PC-3 (cell line): Measurements from ENCODE around the gene PAX4. TPM values are rescaled to one million over a fixed set of nuclear protein-coding genes. Genes with fewer than 3 reads are reported as not detected.
A peak's percentile ranks its signal among the peaks of the same experiment; 100 is the strongest.

Experiments used
- ATAC-seq: fragments of 200-7000 bp; cut with Tn5 transposase; 2 replicates; pipeline ENCODE4 v1.9.1; 2020; ENCODE audit warnings: mild to moderate bottlenecking, moderate library complexity
- BruUV-seq: library from RNA; stranded (reverse); fragments of 400-500 nt; replicated peaks from 2 replicates; lab custom pipeline; 2021; lab: Mats Ljungman, UMichigan
- CTCF ChIA-PET: fragments of 300-600 bp; sonication (Branson Sonifier 250); formaldehyde crosslinking; loops from one replicate; lab custom pipeline; 2022; ENCODE audit warnings: antibody characterized with exemption; lab: Charles Lee
- POLR2A ChIA-PET: fragments of 300-600 bp; sonication (Branson Sonifier 250); formaldehyde crosslinking; loops from one replicate; lab custom pipeline; 2022; ENCODE audit warnings: antibody characterized with exemption; ENCODE audit not compliant: unreplicated experiment; lab: Charles Lee
- DNase-seq: peaks from one replicate; pipeline ENCODE4 v3.0.0-alpha.2; 2015
- H2AFZ ChIP-seq: fragments of 300-600 bp; sonication (generic); 2 replicates; pipeline ENCODE4 v1.6.0; 2016; ENCODE audit warnings: antibody characterized with exemption, low read length
- H3F3A ChIP-seq: fragments of 300-600 bp; sonication (generic); one replicate; pipeline ENCODE4 v1.6.0; 2017; ENCODE audit warnings: antibody characterized with exemption, low read length, control low read depth, mild to moderate bottlenecking; ENCODE audit not compliant: unreplicated experiment
- H3K27ac ChIP-seq: fragments of 300-600 bp; sonication (generic); 2 replicates; pipeline ENCODE4 v1.5.1; 2016; ENCODE audit warnings: mild to moderate bottlenecking, low read length
- H3K27me3 ChIP-seq: fragments of 300-600 bp; sonication (generic); 2 replicates; pipeline ENCODE4 v1.6.1; 2016; ENCODE audit warnings: low read length, mixed read lengths
- H3K36me3 ChIP-seq: fragments of 300-600 bp; sonication (generic); 2 replicates; pipeline ENCODE4 v1.6.1; 2016; ENCODE audit warnings: low read depth, mixed run types, low read length, mixed read lengths
- H3K4me1 ChIP-seq: fragments of 300-600 bp; sonication (generic); 2 replicates; pipeline ENCODE4 v1.5.1; 2016; ENCODE audit warnings: low read length; ENCODE audit not compliant: insufficient read depth
- H3K4me2 ChIP-seq: fragments of 300-600 bp; sonication (generic); 2 replicates; pipeline ENCODE4 v1.6.0; 2016; ENCODE audit warnings: low read length
- H3K4me3 ChIP-seq: fragments of 300-600 bp; sonication (generic); 2 replicates; pipeline ENCODE4 v1.5.1; 2016; ENCODE audit warnings: mild to moderate bottlenecking, low read length, mixed read lengths
- H3K79me2 ChIP-seq: fragments of 300-600 bp; sonication (generic); 2 replicates; pipeline ENCODE4 v1.6.1; 2017; ENCODE audit warnings: low read length, mixed read lengths
- H3K9ac ChIP-seq: fragments of 300-600 bp; sonication (generic); 2 replicates; pipeline ENCODE4 v1.6.0; 2016; ENCODE audit warnings: mild to moderate bottlenecking, low read length
- H3K9me2 ChIP-seq: fragments of 300-600 bp; sonication (generic); replicated peaks from 2 replicates; pipeline ENCODE4 v1.6.1; 2016; ENCODE audit warnings: mixed run types, low read length, mixed read lengths
- H3K9me3 ChIP-seq: fragments of 300-600 bp; sonication (generic); 2 replicates; pipeline ENCODE4 v1.6.1; 2016; ENCODE audit warnings: low read length, mixed read lengths
- H4K20me1 ChIP-seq: fragments of 300-600 bp; sonication (generic); 2 replicates; pipeline ENCODE4 v1.6.1; 2016; ENCODE audit warnings: low read length, mixed read lengths
- EZH2 ChIP-seq: fragments of 300-600 bp; sonication (generic); IDR thresholded peaks from one replicate; pipeline ENCODE4 v1.6.1; 2017; ENCODE audit warnings: antibody characterized with exemption, mild to moderate bottlenecking, low read length; ENCODE audit not compliant: unreplicated experiment
- EZH2phosphoT487 ChIP-seq: fragments of 300-600 bp; sonication (generic); IDR thresholded peaks from 2 replicates; pipeline ENCODE4 v1.6.1; 2018; ENCODE audit warnings: mild to moderate bottlenecking, antibody characterized with exemption, low read length, borderline replicate concordance
- intact Hi-C: fragments of 100-400 bp; cut with micrococcal nuclease; formaldehyde crosslinking; loops from 2 replicates; pipeline ENCODE4 v1.9.0; 2023
- total RNA-seq: library from RNA; depleted of rRNA; stranded (reverse); fragments of >200 nt; gene quantifications from 2 replicates; pipeline ENCODE4 v1.2.3, GENCODE V29; 2014
- TF ChIP-seq, protein P1 (sequence below): fragments of 300-600 bp; sonication (generic); conservative IDR thresholded peaks from 2 replicates; pipeline ENCODE4 v1.5.1; 2017; ENCODE audit warnings: antibody characterized with exemption, low read depth, mild to moderate bottlenecking, low read length

PAX4 gene
- total RNA-seq, 1 experiment from 2014 or later = not detected

- Histone ChIP-seq H2AFZ (peak overlapping the region; percentile 78), H3K27ac (peak overlapping the region; percentile 40), H3K4me3 (peak overlapping the region; percentile 96), H3K9me3 (no peaks in the 10 kb centered on the region), H3K79me2 (peaks cover 56% of the 10 kb centered on the region), H3K27me3 (no peaks in the 10 kb centered on the region), H3K9ac (peak overlapping the region; percentile 93), H3F3A (no peaks in the 10 kb centered on the region), H3K4me1 (peaks cover 30% of the 10 kb centered on the region), H4K20me1 (peaks cover 43% of the 10 kb centered on the region), H3K36me3 (peaks cover 2% of the 10 kb centered on the region), H3K9me2 (no peaks in the 10 kb centered on the region), H3K4me2 (peak overlapping the region; percentile 97)
- TSS peak; percentile 33 for BruUV-seq
- CTCF ChIA-PET = no interaction called here
- POLR2A ChIA-PET = interaction anchor here (0.7 kb wide), 1 partner anchor 86 kb away, joined by 4 read pairs; no protein-coding TSS in a partner anchor
- peak; percentile 28 for DNase-seq
- intact Hi-C loops = loop anchor here (2.0 to 10.0 kb wide), 2 partner anchors 52 to 64 kb away; partner anchors contain the start of gene ARF5
- TF ChIP-seq EZH2phosphoT487 (no peak), EZH2 (no peak)
- peak; percentile 9 for ATAC-seq
Observed at GRCh38 chr7:127652333-127653248, 34.6 kb upstream of the PAX4 start.

GRCh38 chr7:127651556-127652332, 33.8 kb upstream of the PAX4 start, which contains the start of gene SND1:
Gene SND1 (plus strand): TSS chr7:127652194. CDS start chr7:127652374, 180 bp downstream.
- CTCF ChIA-PET = no interaction called here
- POLR2A ChIA-PET = no interaction called here
- peak within 1 kb of the TSS; percentile 93 for H2AFZ ChIP-seq

More at GRCh38 chr7:127651556-127652332, 33.8 kb upstream of the PAX4 start, which contains the start of gene SND1:
- Histone ChIP-seq H3K27ac (peak within 1 kb of the TSS; percentile 62), H3K9ac (peak within 1 kb of the TSS; percentile 93), H3K9me3 (no peaks in the 10 kb centered on the region), H3F3A (no peaks in the 10 kb centered on the region), H4K20me1 (peaks cover 39% of the 10 kb centered on the region), H3K4me2 (peak within 1 kb of the TSS; percentile 97), H3K9me2 (no peaks in the 10 kb centered on the region), H3K4me3 (peak within 1 kb of the TSS; percentile 96), H3K79me2 (peaks cover 47% of the 10 kb centered on the region), H3K4me1 (peaks cover 30% of the 10 kb centered on the region), H3K36me3 (no peaks in the 10 kb centered on the region; the same call in 1 of the 2 replicates), H3K27me3 (no peaks in the 10 kb centered on the region)
- TF ChIP-seq EZH2phosphoT487 = no peak
- TF ChIP-seq, protein P1, sequence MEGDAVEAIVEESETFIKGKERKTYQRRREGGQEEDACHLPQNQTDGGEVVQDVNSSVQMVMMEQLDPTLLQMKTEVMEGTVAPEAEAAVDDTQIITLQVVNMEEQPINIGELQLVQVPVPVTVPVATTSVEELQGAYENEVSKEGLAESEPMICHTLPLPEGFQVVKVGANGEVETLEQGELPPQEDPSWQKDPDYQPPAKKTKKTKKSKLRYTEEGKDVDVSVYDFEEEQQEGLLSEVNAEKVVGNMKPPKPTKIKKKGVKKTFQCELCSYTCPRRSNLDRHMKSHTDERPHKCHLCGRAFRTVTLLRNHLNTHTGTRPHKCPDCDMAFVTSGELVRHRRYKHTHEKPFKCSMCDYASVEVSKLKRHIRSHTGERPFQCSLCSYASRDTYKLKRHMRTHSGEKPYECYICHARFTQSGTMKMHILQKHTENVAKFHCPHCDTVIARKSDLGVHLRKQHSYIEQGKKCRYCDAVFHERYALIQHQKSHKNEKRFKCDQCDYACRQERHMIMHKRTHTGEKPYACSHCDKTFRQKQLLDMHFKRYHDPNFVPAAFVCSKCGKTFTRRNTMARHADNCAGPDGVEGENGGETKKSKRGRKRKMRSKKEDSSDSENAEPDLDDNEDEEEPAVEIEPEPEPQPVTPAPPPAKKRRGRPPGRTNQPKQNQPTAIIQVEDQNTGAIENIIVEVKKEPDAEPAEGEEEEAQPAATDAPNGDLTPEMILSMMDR = no peak
- ATAC-seq (peak; percentile 96), DNase-seq (peak; percentile 97)
- intact Hi-C loops = loop anchor here (2.0 to 10.0 kb wide), 2 partner anchors 53 to 63 kb away; partner anchors contain the start of gene ARF5
- no TSS peak for BruUV-seq
